Duodenal mucosa (tissue), 2 donors: Measurements from ENCODE around the gene FANCD2.
"Not testable (repeated sequence)": the region's sequence is repeated elsewhere in the genome, so short reads cannot be mapped to it uniquely, and the experiment has no call there.

Source experiments
- H3K27ac ChIP-seq: one replicate; pipeline ENCODE4 v1.7.0; 2013; ENCODE audit warnings: low read depth, low read length
- H3K27me3 ChIP-seq, 2 donors: one replicate each; pipeline ENCODE4 v1.7.0; 2013; ENCODE audit warnings: low read length in 2 of 2, control low read depth in 1 of 2; ENCODE audit not compliant: insufficient read depth in 2 of 2, control insufficient read depth in 1 of 2
- H3K36me3 ChIP-seq, 2 donors: one replicate each; pipeline ENCODE4 v1.7.0; 2013; ENCODE audit warnings: low read length in 2 of 2, control low read depth in 1 of 2; ENCODE audit not compliant: insufficient read depth in 2 of 2, control insufficient read depth in 1 of 2
- H3K4me1 ChIP-seq, 2 donors: one replicate each; pipeline ENCODE4 v1.7.0; 2013; ENCODE audit warnings: low read length in 2 of 2, control low read depth in 1 of 2; ENCODE audit not compliant: insufficient read depth in 2 of 2, control insufficient read depth in 1 of 2
- H3K4me3 ChIP-seq, 2 donors: one replicate each; pipeline ENCODE4 v1.7.0; 2013; ENCODE audit warnings: low read length in 2 of 2, low read depth in 1 of 2
- H3K9ac ChIP-seq, 2 donors: one replicate each; pipeline ENCODE4 v1.7.0; 2013; ENCODE audit warnings: low read length in 2 of 2, low read depth in 1 of 2
- H3K9me3 ChIP-seq, 2 donors: one replicate each; pipeline ENCODE4 v1.7.0; 2013; ENCODE audit warnings: low read length in 2 of 2, control low read depth in 1 of 2; ENCODE audit not compliant: control insufficient read depth in 1 of 2

Gene FANCD2

GRCh38 chr3:10004960-10005564, 21.2 kb upstream of the FANCD2 start:
- H3K27me3 ChIP-seq: no peaks in the 10 kb centered on the region
- no peaks in the 10 kb centered on the region for H3K9me3 ChIP-seq
- H3K4me3 ChIP-seq: no peak overlapping the region

GRCh38 chr3:10006048-10006761, 20.0 kb upstream of the FANCD2 start:
- H3K4me1 ChIP-seq: peaks cover 4 to 18% of the 10 kb centered on the region in 2 donors
- no peaks in the 10 kb centered on the region for H3K27me3 ChIP-seq
- H3K9ac ChIP-seq: no peak overlapping the region
- H3K9me3 ChIP-seq: no peaks in the 10 kb centered on the region
- H3K4me3 ChIP-seq: no peak overlapping the region
- no peak overlapping the region for H3K27ac ChIP-seq
- H3K36me3 ChIP-seq: peaks cover 0 to 4% of the 10 kb centered on the region in 2 donors

More at GRCh38 chr3:10004960-10005564, 21.2 kb upstream of the FANCD2 start:
- no peak overlapping the region for H3K9ac ChIP-seq
- H3K36me3 ChIP-seq: peaks cover 0 to 4% of the 10 kb centered on the region in 2 donors
- H3K4me1 ChIP-seq: peaks cover 0 to 12% of the 10 kb centered on the region in 2 donors
- no peak overlapping the region for H3K27ac ChIP-seq

GRCh38 chr3:10006762-10007090, 19.5 kb upstream of the FANCD2 start:
- Histone ChIP-seq H3K9me3 (no peaks in the 10 kb centered on the region), H3K9ac (no peak overlapping the region), H3K27me3 (no peaks in the 10 kb centered on the region), H3K4me1 (peaks cover 7 to 23% of the 10 kb centered on the region in 2 donors), H3K4me3 (no peak overlapping the region), H3K27ac (no peak overlapping the region), H3K36me3 (peaks cover 0 to 4% of the 10 kb centered on the region in 2 donors)

GRCh38 chr3:10007126-10007782, 19.0 kb upstream of the FANCD2 start:
- no peaks in the 10 kb centered on the region for H3K27me3 ChIP-seq
- no peaks in the 10 kb centered on the region for H3K9me3 ChIP-seq
- H3K4me1 ChIP-seq: peaks cover 7 to 23% of the 10 kb centered on the region in 2 donors
- no peak overlapping the region for H3K4me3 ChIP-seq
- peaks cover 0 to 4% of the 10 kb centered on the region in 2 donors for H3K36me3 ChIP-seq
- H3K27ac ChIP-seq: no peak overlapping the region
- H3K9ac ChIP-seq: no peak overlapping the region

GRCh38 chr3:10008216-10008587, 18.0 kb upstream of the FANCD2 start:
- not testable (repeated sequence) for H3K4me3 ChIP-seq, H3K36me3 ChIP-seq, H3K27ac ChIP-seq, H3K27me3 ChIP-seq, H3K9me3 ChIP-seq
- peak overlapping the region in 1 of 2 donors; percentile 70 for H3K9ac ChIP-seq
- H3K4me1 ChIP-seq: peaks cover 7 to 23% of the 10 kb centered on the region in 2 donors

GRCh38 chr3:10008588-10009344, 17.5 kb upstream of the FANCD2 start:
- Histone ChIP-seq H3K9ac (peak overlapping the region; percentile 70 to 76), H3K36me3 (peaks cover 0 to under 1% of the 10 kb centered on the region in 2 donors), H3K9me3 (no peaks in the 10 kb centered on the region), H3K27ac (no peak overlapping the region), H3K4me3 (peak overlapping the region; percentile 78 to 80), H3K27me3 (no peaks in the 10 kb centered on the region), H3K4me1 (peaks cover 7 to 23% of the 10 kb centered on the region in 2 donors)

GRCh38 chr3:10010421-10010877, 15.8 kb upstream of the FANCD2 start:
- H3K36me3 ChIP-seq: no peaks in the 10 kb centered on the region
- H3K9ac ChIP-seq: peak overlapping the region; percentile 68 to 72
- H3K27ac ChIP-seq: no peak overlapping the region

GRCh38 chr3:10010878-10011465, 15.3 kb upstream of the FANCD2 start:
- Histone ChIP-seq H3K9me3 (no peaks in the 10 kb centered on the region), H3K4me1 (peaks cover 7 to 23% of the 10 kb centered on the region in 2 donors), H3K36me3 (no peaks in the 10 kb centered on the region), H3K4me3 (peak overlapping the region; percentile 73 to 75), H3K27me3 (no peaks in the 10 kb centered on the region), H3K9ac (peak overlapping the region; percentile 68 to 72), H3K27ac (no peak overlapping the region)

More at GRCh38 chr3:10010421-10010877, 15.8 kb upstream of the FANCD2 start:
- H3K4me1 ChIP-seq: peaks cover 7 to 23% of the 10 kb centered on the region in 2 donors
- no peaks in the 10 kb centered on the region for H3K9me3 ChIP-seq
- H3K4me3 ChIP-seq: peak overlapping the region; percentile 73 to 75
- no peaks in the 10 kb centered on the region for H3K27me3 ChIP-seq

- Histone ChIP-seq H3K4me3 (no peak overlapping the region), H3K9me3 (no peaks in the 10 kb centered on the region), H3K9ac (peak overlapping the region in 1 of 2 donors; percentile 18), H3K27ac (no peak overlapping the region), H3K4me1 (peaks cover 7 to 23% of the 10 kb centered on the region in 2 donors), H3K27me3 (no peaks in the 10 kb centered on the region), H3K36me3 (no peaks in the 10 kb centered on the region)
Measured at GRCh38 chr3:10011631-10012030, 14.6 kb upstream of the FANCD2 start.
